ENCODE results near the gene TRMO.
A peak's percentile ranks its signal among the peaks of the same experiment; 100 is the strongest.

TRMO gene

GRCh38 chr9:97903177-97903576 is 19.1 kb downstream of the TRMO start:
- DNase-seq (ENCODE audit: low read depth), result no peak

- no peak for DNase-seq (ENCODE audit: low read depth)
These were observed 21.3 kb downstream of the TRMO start for GRCh38 chr9:97900738-97901565.

DNA sequence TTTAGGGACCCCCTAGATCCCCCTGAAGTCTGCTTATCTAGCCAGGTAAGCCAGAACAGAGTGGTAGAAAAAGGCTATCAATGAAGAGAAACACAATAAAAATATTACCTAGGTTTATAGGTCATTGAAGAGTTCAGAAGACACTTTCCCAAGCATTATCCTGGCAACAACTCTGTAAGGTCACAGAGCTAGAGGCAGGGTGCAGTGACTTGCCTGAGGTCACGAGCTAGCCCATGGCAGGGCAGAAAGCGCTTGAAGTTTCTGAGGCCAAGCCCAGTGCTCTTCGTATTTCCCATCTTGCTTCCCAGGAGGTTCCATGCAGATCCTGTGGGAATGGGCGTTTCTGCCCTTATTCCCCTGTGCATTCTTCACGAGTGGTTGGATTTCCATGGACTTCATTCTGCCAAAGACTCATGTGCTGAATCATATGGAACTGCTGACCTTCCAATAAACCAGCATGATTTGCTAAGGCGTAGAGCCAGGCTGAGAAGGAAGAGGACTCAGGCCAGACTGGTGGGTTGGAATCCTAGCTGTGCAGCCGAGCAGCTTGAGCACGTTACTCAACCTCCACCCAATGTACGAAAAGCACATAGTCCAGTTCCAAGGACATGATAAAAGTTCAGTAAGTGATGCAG is 22.1 kb downstream of the TRMO start:
- no peak for DNase-seq (ENCODE audit: low read depth)

GRCh38 chr9:97895695-97896332 is 26.5 kb downstream of the TRMO start:
- no peak for DNase-seq (ENCODE audit: low read depth)

GRCh38 chr9:97895211-97895610 is 27.1 kb downstream of the TRMO start:
- no peak for DNase-seq (ENCODE audit: low read depth)

- no peak for DNase-seq (ENCODE audit: low read depth)
These were observed 29.9 kb downstream of the TRMO start for GRCh38 chr9:97892421-97892820.

GRCh38 chr9:97891736-97892135 is 30.6 kb downstream of the TRMO start:
- DNase-seq (ENCODE audit: low read depth), result no peak

- DNase-seq (ENCODE audit: low read depth), result peak; percentile 43
These were observed 32.1 kb downstream of the TRMO start for GRCh38 chr9:97889941-97890887.

DNA sequence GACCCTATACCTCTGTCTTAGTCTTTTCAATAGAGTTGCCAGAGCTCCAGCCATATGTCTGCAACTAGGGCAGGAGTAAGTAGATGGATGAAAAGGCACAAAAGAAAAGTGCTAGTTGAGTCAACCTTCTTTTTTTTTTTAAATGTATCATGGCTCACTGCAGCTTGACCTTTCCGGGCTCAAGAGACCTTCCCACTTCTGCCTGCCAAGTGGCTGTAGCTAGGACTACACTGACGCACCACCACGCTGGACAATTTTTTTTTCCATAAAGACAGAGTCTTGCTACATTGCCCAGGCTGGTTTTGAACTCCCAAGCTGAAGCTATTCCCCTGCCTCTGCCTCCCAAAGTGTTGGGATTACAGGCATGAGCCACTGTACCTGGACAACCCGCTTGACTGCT is 42.0 kb downstream of the TRMO start:
- DNase-seq (ENCODE audit: low read depth), result no peak

- DNase-seq (ENCODE audit: low read depth), result no peak
These were observed 46.2 kb downstream of the TRMO start for GRCh38 chr9:97876061-97876460.

DNA sequence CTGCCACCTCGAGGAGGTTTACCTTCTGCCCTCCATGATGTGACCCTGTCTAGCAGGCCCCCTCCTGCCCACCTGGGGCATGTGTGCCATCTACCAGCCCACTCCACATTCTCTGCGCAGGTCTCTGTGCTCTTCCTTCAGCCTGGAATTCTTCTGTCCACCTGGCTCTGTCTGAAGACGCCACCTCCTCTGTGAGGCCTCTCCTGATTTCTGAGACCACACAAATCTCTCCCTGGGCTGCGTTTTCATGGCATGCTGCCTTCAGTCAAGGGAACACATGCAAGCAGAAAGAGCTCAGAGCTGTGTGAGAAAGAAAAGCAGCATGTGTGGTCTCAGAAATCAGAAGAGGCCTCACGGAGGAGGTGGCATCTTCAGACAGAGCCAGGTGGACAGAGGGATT is 47.2 kb downstream of the TRMO start:
- no peak for DNase-seq (ENCODE audit: low read depth)

- no peak for DNase-seq (ENCODE audit: low read depth)
These were observed 47.7 kb downstream of the TRMO start for GRCh38 chr9:97874624-97875023.

- DNase-seq (ENCODE audit: low read depth), result no peak
These were observed 48.4 kb downstream of the TRMO start for GRCh38 chr9:97873882-97874281.

GRCh38 chr9:97873425-97873824 is 48.9 kb downstream of the TRMO start:
- no peak for DNase-seq (ENCODE audit: low read depth)

GRCh38 chr9:97868859-97869258 is 53.4 kb downstream of the TRMO start:
- DNase-seq (ENCODE audit: low read depth), result no peak

- no peak for DNase-seq (ENCODE audit: low read depth)
These were observed 55.5 kb downstream of the TRMO start for GRCh38 chr9:97866848-97867247.

GRCh38 chr9:97866300-97866699 is 56.0 kb downstream of the TRMO start:
- no peak for DNase-seq (ENCODE audit: low read depth)

DNA sequence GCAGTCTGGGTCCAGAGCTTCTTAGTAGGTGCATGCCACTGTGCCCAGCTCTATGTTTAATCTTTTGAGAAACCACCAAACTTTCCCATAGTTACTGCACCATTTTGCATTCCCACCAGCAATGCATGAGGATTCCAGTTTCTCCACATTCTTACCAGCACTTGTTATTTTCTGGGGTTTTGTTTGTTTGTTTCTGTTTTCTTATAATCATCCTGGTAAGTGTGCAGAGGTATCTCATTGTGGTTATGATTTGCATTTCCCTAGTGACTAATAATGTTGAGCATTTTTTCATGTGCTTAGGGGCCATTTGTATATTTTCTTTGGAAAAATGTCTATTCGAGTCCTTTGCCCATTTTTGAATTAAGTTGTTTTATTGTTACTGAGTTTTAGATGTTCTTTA is 57.9 kb downstream of the TRMO start:
- no peak for DNase-seq (ENCODE audit: low read depth)

DNA sequence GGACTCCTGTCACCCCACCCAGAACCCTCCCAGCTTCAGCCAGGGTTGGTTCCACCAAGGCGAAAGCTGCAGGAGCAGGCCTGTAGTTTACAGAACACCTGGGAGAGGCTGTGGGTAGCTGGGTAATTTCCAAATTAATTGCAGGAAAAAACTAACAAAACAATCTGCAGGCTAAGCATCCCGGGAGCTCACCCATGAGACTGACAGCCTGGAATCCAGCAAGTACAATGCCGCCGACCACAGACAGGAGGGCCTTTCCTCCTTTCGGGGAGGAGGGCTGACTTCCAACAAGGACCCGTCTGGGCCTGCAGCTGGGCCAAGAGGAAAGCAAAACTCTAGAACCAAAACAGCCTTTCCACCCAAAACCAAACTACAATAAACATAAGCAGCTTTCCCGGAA is 59.0 kb downstream of the TRMO start:
- no peak for DNase-seq (ENCODE audit: low read depth)

- DNase-seq (ENCODE audit: low read depth), result no peak
These were observed 61.2 kb downstream of the TRMO start for GRCh38 chr9:97861148-97861475.

DNA sequence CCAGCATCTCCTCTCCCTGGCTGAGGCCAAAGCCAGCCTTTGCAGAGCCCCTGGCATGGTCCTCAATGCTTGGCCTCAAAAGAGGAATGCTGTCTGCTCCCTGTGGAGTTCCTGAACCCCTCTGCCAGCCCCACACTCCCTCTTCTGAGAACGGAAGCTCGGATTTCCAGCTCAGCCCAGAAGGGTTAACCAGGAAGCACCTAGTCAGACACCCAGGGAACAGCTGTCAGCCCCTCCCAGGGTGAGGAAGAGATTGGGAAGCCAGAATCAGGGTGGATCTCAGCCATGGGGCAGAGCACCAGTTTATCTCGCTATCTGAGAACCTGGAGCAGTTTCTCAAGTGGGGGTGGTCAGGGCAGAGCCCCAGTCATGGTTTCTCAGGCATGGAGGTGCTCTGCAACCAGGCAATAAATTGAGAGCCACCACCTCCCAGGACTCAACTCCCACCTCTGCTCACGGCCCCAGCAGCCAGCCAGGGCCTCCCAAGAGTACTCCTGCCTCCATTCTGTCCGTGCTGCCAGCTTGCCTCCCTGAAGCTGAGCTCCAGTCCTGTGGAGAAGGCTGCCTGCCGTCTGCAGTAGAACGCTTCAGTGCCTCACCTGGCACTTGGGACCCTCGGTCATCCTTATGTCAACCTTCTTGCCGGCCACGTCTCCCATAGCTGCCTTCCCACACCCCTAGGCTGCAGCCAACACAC is 61.7 kb downstream of the TRMO start:
- no peak for DNase-seq (ENCODE audit: low read depth)

- DNase-seq (ENCODE audit: low read depth), result no peak
These were observed 63.0 kb downstream of the TRMO start for GRCh38 chr9:97859346-97859745.
